Measurements from ENCODE around the gene HOXC10. TPM values are rescaled to one million over a fixed set of nuclear protein-coding genes. Genes with fewer than 3 reads are reported as not detected.
A peak's percentile ranks its signal among the peaks of the same experiment; 100 is the strongest.

HOXC10 gene
- total RNA-seq, 3 donors from 2014 or later = not detected

DNA sequence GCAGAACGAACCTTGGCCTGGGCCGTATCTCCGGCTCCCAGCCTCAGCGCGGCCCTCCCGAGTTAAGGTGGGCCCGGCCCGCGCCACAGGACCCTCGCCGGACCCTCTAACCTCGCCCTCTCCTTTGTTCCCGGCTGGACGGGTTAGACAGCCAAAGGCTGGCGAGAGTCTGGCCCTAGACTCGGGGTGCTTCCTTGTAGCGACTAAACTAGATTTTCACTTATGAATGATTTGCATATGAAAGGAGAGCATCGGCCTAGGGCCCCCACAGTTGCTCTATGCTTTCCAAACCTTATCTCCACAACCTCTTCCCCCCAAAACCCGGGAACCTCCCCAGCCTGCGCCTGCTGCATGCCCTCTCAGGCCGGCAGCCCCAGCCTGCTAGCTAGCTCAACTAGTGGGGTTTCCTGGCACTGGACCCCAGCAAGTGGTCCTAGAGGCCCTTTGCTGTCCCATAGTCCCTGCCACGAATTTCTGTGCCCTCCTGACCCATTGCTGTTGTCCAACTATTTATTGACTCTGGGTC lies 49.9 kb downstream of the HOXC10 start:
- TF ChIP-seq, protein P1, sequence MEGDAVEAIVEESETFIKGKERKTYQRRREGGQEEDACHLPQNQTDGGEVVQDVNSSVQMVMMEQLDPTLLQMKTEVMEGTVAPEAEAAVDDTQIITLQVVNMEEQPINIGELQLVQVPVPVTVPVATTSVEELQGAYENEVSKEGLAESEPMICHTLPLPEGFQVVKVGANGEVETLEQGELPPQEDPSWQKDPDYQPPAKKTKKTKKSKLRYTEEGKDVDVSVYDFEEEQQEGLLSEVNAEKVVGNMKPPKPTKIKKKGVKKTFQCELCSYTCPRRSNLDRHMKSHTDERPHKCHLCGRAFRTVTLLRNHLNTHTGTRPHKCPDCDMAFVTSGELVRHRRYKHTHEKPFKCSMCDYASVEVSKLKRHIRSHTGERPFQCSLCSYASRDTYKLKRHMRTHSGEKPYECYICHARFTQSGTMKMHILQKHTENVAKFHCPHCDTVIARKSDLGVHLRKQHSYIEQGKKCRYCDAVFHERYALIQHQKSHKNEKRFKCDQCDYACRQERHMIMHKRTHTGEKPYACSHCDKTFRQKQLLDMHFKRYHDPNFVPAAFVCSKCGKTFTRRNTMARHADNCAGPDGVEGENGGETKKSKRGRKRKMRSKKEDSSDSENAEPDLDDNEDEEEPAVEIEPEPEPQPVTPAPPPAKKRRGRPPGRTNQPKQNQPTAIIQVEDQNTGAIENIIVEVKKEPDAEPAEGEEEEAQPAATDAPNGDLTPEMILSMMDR (IDR thresholded peaks at IDR 0.05) = no peak
- intact Hi-C loops (cut with DNase I, micrococcal nuclease) = no loop called here
- no peak overlapping the region for H3K4me3 ChIP-seq
- ATAC-seq (no peak), DNase-seq (no peak)
- no peaks in the 10 kb centered on the region for H3K9me3 ChIP-seq
- peaks cover 8% of the 10 kb centered on the region for H3K4me1 ChIP-seq (ENCODE audit: low read depth)
- H3K36me3 ChIP-seq (ENCODE audit: low read depth) = no peaks in the 10 kb centered on the region

DNA sequence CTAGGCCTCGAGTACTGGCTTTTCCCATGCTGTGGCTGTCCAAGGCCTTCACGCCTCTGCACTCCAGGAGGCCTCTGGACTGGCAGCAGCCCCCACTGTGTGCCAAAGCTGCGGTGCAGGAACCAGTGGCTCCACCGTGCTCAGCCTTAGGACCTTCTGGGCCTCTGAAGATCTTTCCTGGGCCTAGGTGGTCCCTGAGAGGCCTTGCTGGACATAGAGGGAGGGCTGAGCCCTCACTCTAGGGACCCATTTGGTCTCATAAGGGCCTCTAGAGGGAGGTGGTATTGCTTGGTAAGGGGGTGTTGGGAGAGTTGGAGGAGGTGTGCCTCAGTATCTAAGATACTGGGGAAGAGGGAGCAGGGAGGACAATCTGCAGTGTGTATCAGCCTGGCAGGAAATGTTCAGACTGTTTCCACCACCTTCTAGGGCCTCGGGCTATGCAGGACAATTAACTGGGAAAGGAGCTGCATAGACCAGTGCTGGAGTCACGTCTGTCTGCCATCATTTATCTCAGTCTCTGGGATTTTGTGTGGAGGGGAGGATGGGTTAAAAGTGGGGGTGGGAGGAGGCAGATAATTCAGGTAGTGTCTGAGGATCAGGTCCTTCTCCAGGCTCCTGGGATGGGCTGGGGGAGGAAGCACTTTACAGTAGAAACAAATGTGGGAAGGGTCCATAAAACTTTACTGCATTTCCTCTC lies 50.8 kb downstream of the HOXC10 start:
- Histone ChIP-seq H3K4me1 (ENCODE audit: low read depth) (peaks cover 8% of the 10 kb centered on the region), H3K36me3 (ENCODE audit: low read depth) (no peaks in the 10 kb centered on the region), H3K9me3 (no peaks in the 10 kb centered on the region), H3K4me3 (no peak overlapping the region)
- DNase-seq (no peak), ATAC-seq (no peak)
- TF ChIP-seq, protein P1 (IDR thresholded peaks at IDR 0.05) = no peak
- intact Hi-C loops (cut with DNase I, micrococcal nuclease) = no loop called here

DNA sequence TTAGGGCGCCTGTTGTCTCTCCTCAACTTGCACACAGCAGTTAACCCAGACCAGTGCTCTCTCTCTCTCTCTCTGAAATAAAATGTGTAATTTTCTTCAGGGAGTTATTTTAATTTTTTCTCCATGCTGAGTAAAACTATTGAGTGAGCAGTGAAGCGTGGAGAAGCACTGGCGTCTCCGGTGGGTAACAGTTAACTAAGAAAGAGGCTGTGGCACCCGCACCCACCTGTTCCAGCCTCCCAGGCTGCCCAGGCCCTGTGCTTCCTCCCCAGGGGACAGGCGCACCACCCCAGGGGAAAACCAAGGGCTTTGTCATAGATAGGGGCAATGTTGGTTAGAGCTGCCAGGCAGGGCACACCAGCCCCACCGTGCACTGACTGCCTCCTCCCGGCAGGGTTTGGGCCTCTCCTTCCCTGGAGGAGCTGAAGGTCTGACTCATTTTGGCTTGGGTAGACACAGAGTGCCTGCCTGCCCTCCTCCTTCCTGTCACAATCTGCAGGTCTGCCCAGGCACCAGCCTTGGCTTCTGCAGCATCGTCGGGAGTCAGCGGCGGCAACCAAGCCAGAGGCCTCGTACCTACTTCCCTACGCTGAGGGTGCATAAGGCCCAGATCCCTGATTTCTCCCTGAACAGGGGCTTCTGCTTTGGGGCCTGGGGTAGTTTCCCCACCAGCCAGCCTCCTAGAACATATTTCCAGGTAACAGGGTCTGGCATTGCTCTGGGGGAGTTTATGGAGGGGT lies 51.8 kb downstream of the HOXC10 start:
- Histone ChIP-seq H3K4me1 (ENCODE audit: low read depth) (peaks cover 8% of the 10 kb centered on the region), H3K9me3 (no peaks in the 10 kb centered on the region), H3K36me3 (ENCODE audit: low read depth) (no peaks in the 10 kb centered on the region), H3K4me3 (no peak overlapping the region)
- TF ChIP-seq, protein P1 (IDR thresholded peaks at IDR 0.05) = no peak
- DNase-seq = no peak
- intact Hi-C loops (cut with DNase I, micrococcal nuclease) = no loop called here
- no peak for ATAC-seq

DNA sequence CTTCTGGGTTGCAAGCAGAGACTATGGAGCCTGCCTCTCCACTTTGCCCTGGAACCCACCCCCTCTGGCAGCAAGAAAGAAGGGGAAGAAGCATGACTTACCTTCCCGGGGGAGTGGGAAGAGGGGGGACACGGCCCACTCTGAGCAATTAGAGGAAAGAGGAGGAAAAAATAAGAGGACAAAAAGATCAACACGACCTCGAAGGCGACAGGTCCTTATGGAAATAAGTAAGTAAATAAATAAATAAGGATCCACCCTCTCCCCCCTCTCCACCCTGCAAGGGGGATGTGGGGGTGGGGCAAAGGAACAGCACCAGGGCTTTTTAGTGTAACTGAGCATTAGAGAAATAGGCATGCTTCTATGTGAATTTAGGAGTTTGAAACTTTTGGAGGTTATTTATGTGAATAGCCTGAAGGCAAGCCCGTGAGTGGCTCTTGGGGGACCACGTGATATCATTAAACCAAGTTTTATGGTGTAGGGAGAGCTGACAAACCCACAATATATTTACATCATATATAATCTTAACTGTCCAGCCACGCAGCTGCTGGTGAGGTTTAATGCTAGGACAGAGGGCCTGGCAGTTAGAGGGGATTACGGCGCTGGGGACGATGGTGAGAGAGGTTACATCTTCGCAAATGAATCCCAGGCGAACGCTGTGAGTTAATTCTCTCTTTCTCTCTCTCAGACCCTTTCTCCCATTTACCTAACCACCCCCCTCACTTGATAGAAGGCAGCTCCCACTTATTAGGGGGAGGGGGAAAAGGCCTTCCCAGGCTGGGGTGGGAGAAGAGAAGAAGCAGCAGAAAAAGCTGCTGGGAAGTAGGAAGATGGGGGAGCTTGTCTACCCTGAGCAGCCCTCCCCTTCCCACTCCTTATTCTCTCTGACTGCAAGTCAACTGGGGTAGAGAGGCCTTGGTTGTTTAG lies 52.7 kb downstream of the HOXC10 start:
- TF ChIP-seq, protein P1 (IDR thresholded peaks at IDR 0.05) = no peak
- Histone ChIP-seq H3K4me3 (no peak overlapping the region), H3K9me3 (no peaks in the 10 kb centered on the region), H3K4me1 (ENCODE audit: low read depth) (peaks cover 8% of the 10 kb centered on the region), H3K36me3 (ENCODE audit: low read depth) (no peaks in the 10 kb centered on the region)
- DNase-seq (no peak), ATAC-seq (peak; percentile 28)
- intact Hi-C loops (cut with DNase I, micrococcal nuclease) = no loop called here

DNA sequence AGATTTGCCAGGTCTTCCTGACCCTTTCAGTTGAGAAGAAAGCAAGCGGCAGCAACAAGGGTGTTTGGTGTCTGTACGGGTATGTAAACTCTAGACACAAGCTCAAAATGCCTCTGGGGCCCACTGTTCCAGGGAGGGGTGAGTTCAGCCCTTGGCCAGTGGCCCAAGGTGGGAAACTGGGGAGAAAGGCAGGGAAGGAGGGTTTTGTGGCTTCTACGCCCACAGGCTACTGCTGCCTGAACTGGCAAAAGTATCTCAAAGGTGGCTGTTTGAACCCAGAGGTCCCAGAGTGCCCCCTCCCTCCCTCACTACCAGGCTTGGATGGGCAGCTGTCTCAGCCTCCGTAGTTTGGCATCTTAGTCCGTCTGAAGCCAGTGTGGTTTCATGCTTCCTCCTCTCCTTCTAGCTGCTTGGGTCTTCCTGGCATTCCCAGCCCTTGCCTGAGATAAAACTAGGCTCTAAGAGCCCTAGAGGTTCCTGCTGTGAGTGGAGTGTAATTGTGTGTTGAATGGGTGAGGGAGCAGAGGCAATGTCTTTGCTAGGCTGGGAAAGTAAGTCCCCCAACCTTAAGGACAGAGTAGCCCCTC lies 53.4 kb downstream of the HOXC10 start:
- no peak for ATAC-seq
- Histone ChIP-seq H3K4me3 (no peak overlapping the region), H3K36me3 (ENCODE audit: low read depth) (no peaks in the 10 kb centered on the region), H3K9me3 (no peaks in the 10 kb centered on the region), H3K4me1 (ENCODE audit: low read depth) (peaks cover 5% of the 10 kb centered on the region)
- DNase-seq = no peak
- TF ChIP-seq, protein P1 (IDR thresholded peaks at IDR 0.05) = no peak
- intact Hi-C loops (cut with DNase I, micrococcal nuclease) = no loop called here
